CD14-positive monocyte (primary cell): ENCODE measurements around the gene TMEM101. TPM values are rescaled to one million over a fixed set of nuclear protein-coding genes. Genes with fewer than 3 reads are reported as not detected.
A peak's percentile ranks its signal among the peaks of the same experiment; 100 is the strongest.

Experiments
- DNase-seq, 3 donors: peaks; one replicate each; pipeline ENCODE4 v3.0.0-alpha.2; 2011 to 2022
- H2AFZ ChIP-seq: 2 replicates; pipeline ENCODE4 v1.6.0; 2012; ENCODE audit warnings: mild to moderate bottlenecking, low read depth, low read length, inconsistent platforms; ENCODE audit not compliant: insufficient read depth, poor library complexity, severe bottlenecking
- H3K27ac ChIP-seq, 2 donors: 1 replicate in 1 of 2; 2 replicates in 1 of 2; pipeline ENCODE4 v1.5.1; 2012 to 2013; ENCODE audit warnings: low read length in 2 of 2, control low read depth in 1 of 2, inconsistent platforms in 1 of 2, low read depth in 1 of 2, mild to moderate bottlenecking in 1 of 2
- H3K27me3 ChIP-seq, 2 donors: one replicate each; pipeline versions ENCODE4 v1.6.0 to v1.6.1; 2011 to 2013; ENCODE audit warnings: low read length in 2 of 2; ENCODE audit not compliant: control insufficient read depth in 2 of 2, insufficient read depth in 2 of 2
- H3K36me3 ChIP-seq, 2 donors: replicated peaks in 1 of 2; 1 replicate in 1 of 2; 2 replicates in 1 of 2; pipeline versions ENCODE4 v1.5.1 to v1.6.1; 2012 to 2013; ENCODE audit warnings: low read length in 2 of 2, control low read depth in 1 of 2, inconsistent platforms in 1 of 2, mild to moderate bottlenecking in 1 of 2; ENCODE audit not compliant: insufficient read depth in 2 of 2, control insufficient read depth in 1 of 2
- H3K4me1 ChIP-seq, 2 donors: 1 replicate in 1 of 2; 2 replicates in 1 of 2; pipeline versions ENCODE4 v1.5.1 to v1.6.1; 2012 to 2013; ENCODE audit warnings: low read length in 2 of 2, control low read depth in 1 of 2, inconsistent platforms in 1 of 2, mild to moderate bottlenecking in 1 of 2, moderate library complexity in 1 of 2; ENCODE audit not compliant: insufficient read depth in 2 of 2, control insufficient read depth in 1 of 2
- H3K4me2 ChIP-seq: replicated peaks from 2 replicates; pipeline ENCODE3; 2012; ENCODE audit warnings: low read length, moderate library complexity, mild to moderate bottlenecking; ENCODE audit not compliant: poor library complexity, severe bottlenecking; ENCODE audit errors: extremely low read depth
- H3K4me3 ChIP-seq, 3 experiments: fragments of 200-600 bp in 1 of 3; sonication (generic) in 1 of 3; replicated peaks in 1 of 3; 1 replicate in 2 of 3; 2 replicates in 1 of 3; pipeline ENCODE4 v1.5.1; 2011 to 2013; ENCODE audit warnings: low read length in 3 of 3, mild to moderate bottlenecking in 3 of 3, control low read depth in 2 of 3, low read depth in 2 of 3, inconsistent platforms in 1 of 3, moderate library complexity in 1 of 3
- H3K79me2 ChIP-seq: 2 replicates; pipeline ENCODE4 v1.6.0; 2012; ENCODE audit warnings: mild to moderate bottlenecking, control low read depth, inconsistent platforms, low read length, moderate library complexity; ENCODE audit not compliant: insufficient read depth
- H3K9ac ChIP-seq: 2 replicates; pipeline ENCODE4 v1.6.0; 2017; ENCODE audit warnings: low read length, mild to moderate bottlenecking; ENCODE audit not compliant: insufficient read depth, poor library complexity, severe bottlenecking
- H3K9me3 ChIP-seq, 2 donors: replicated peaks in 1 of 2; 1 replicate in 1 of 2; 2 replicates in 1 of 2; pipeline versions ENCODE4 v1.5.1 to v1.6.1; 2012 to 2013; ENCODE audit warnings: low read length in 2 of 2, control low read depth in 1 of 2; ENCODE audit not compliant: control insufficient read depth in 1 of 2, insufficient read depth in 1 of 2
- H4K20me1 ChIP-seq: 2 replicates; pipeline ENCODE4 v1.6.0; 2012; ENCODE audit warnings: mild to moderate bottlenecking, low read length, control low read depth, moderate library complexity; ENCODE audit not compliant: insufficient read depth
- H3K27ac Mint-ChIP-seq, 7 donors: one replicate each; pipeline ENCODE4 v1.8.0; 2020; ENCODE audit warnings: mild to moderate bottlenecking in 7 of 7, mixed read lengths in 7 of 7, moderate library complexity in 6 of 7, inconsistent platforms in 2 of 7
- H3K27me3 Mint-ChIP-seq, 3 donors: one replicate each; pipeline ENCODE4 v1.8.0; 2021 to 2022; ENCODE audit warnings: low read depth in 3 of 3, mild to moderate bottlenecking in 3 of 3, mixed read lengths in 3 of 3, moderate library complexity in 3 of 3, inconsistent platforms in 1 of 3
- H3K36me3 Mint-ChIP-seq, 2 donors: one replicate each; pipeline ENCODE4 v1.8.0; 2020; ENCODE audit warnings: mixed read lengths in 2 of 2, inconsistent platforms in 1 of 2, mild to moderate bottlenecking in 1 of 2
- H3K4me1 Mint-ChIP-seq: one replicate; pipeline ENCODE4 v1.8.0; 2020; ENCODE audit warnings: mild to moderate bottlenecking, mixed read lengths
- H3K4me3 Mint-ChIP-seq, 2 donors: one replicate each; pipeline ENCODE4 v1.8.0; 2020; ENCODE audit warnings: mild to moderate bottlenecking in 2 of 2, mixed read lengths in 2 of 2, moderate library complexity in 1 of 2
- H3K9me3 Mint-ChIP-seq, 7 donors: one replicate each; pipeline ENCODE4 v1.8.0; 2020 to 2022; ENCODE audit warnings: mixed read lengths in 7 of 7, mild to moderate bottlenecking in 6 of 7, moderate library complexity in 6 of 7, inconsistent platforms in 2 of 7
- CTCF ChIP-seq: fragments of 200-600 bp; IDR thresholded peaks from one replicate; pipeline ENCODE4 v1.8.0; 2022; ENCODE audit warnings: antibody characterized with exemption, mild to moderate bottlenecking
- WGBS: methylation state at CpG from one replicate; pipeline ENCODE4 v1.1.5; 2013; ENCODE audit warnings: missing lambda C conversion rate; ENCODE audit not compliant: insufficient coverage; 5-methylcytosine and 5-hydroxymethylcytosine counted together
- intact Hi-C, 2 donors: fragments of 100-400 bp; cut with micrococcal nuclease; formaldehyde crosslinking; loops; one replicate each; pipeline versions ENCODE4 v1.15.0 to v1.15.1; 2023
- polyA plus RNA-seq, 3 donors: library from polyadenylated mRNA; depleted of rRNA in 1 of 3; unstranded in 2 of 3; stranded (reverse) in 1 of 3; fragments of 300-500 nt in 2 of 3; fragments of >200 nt in 1 of 3; fragmentation: Illumina TruSeq in 2 of 3; gene quantifications; 1 replicate in 2 of 3; 2 replicates in 1 of 3; pipeline ENCODE4 v1.2.3, GENCODE V29; 2012 to 2021

The TMEM101 gene
- polyA plus RNA-seq, 3 donors: 17.3 to 41.4 (median 33.6) TPM

- no peak overlapping the region for H3K4me2 ChIP-seq
- WGBS: no CpG with 5 or more reads among the region's 2 CpGs
- peaks cover 35 to 53% (median 43%) of the 10 kb centered on the region in 3 donors for H3K27me3 Mint-ChIP-seq
- TF ChIP-seq CTCF: no peak
- no peaks in the 10 kb centered on the region for H4K20me1 ChIP-seq
- no peak overlapping the region for H3K4me3 ChIP-seq
- no peak overlapping the region for H3K27ac Mint-ChIP-seq
- no peak for DNase-seq
- no peaks in the 10 kb centered on the region for H3K4me1 Mint-ChIP-seq
- no peak overlapping the region for H3K27ac ChIP-seq
- H3K4me1 ChIP-seq: no peaks in the 10 kb centered on the region
- H3K79me2 ChIP-seq: no peaks in the 10 kb centered on the region
- no peaks in the 10 kb centered on the region for H3K9me3 ChIP-seq
- H3K36me3 Mint-ChIP-seq: no peaks in the 10 kb centered on the region
- H3K4me3 Mint-ChIP-seq: peak overlapping the region in 1 of 2 donors; percentile 26
- no peaks in the 10 kb centered on the region for H3K36me3 ChIP-seq
- intact Hi-C loops: no loop called here
- H2AFZ ChIP-seq: no peak overlapping the region
- H3K9ac ChIP-seq: no peak overlapping the region
- H3K27me3 ChIP-seq: peaks cover 17 to 23% of the 10 kb centered on the region in 2 donors
- H3K9me3 Mint-ChIP-seq: peaks cover 0 to 6% (median 0%) of the 10 kb centered on the region in 7 donors
Observed at GRCh38 chr17:43978078-43978477, 36.7 kb downstream of the TMEM101 start.

GRCh38 chr17:43976963-43977837, 37.6 kb downstream of the TMEM101 start:
- no peaks in the 10 kb centered on the region for H3K4me1 Mint-ChIP-seq
- H3K27me3 Mint-ChIP-seq: peaks cover 27 to 48% (median 35%) of the 10 kb centered on the region in 3 donors
- Histone ChIP-seq H3K79me2 (no peaks in the 10 kb centered on the region), H3K4me2 (no peak overlapping the region), H2AFZ (no peak overlapping the region), H3K4me3 (no peak overlapping the region), H3K4me1 (no peaks in the 10 kb centered on the region), H3K9me3 (no peaks in the 10 kb centered on the region), H3K27me3 (peaks cover 10 to 14% of the 10 kb centered on the region in 2 donors), H3K27ac (no peak overlapping the region), H3K9ac (no peak overlapping the region), H4K20me1 (no peaks in the 10 kb centered on the region), H3K36me3 (no peaks in the 10 kb centered on the region)
- intact Hi-C loops: no loop called here
- no peak for TF ChIP-seq CTCF
- DNase-seq: no peak
- H3K36me3 Mint-ChIP-seq: no peaks in the 10 kb centered on the region
- H3K27ac Mint-ChIP-seq: no peak overlapping the region
- no peak overlapping the region for H3K4me3 Mint-ChIP-seq
- WGBS: 97% methylated on average over 6 of the region's 9 CpGs
- H3K9me3 Mint-ChIP-seq: peaks cover 0 to under 1% (median 0%) of the 10 kb centered on the region in 7 donors
